CD4-positive, alpha-beta T cell treated with Interleukin-6 at 100 ng/mL for 8 hours (primary cell): ENCODE data around the gene SIX3.

Source experiments
- DNase-seq: peaks from one replicate; pipeline ENCODE4 v3.0.0-alpha.2; 2020; ENCODE audit warnings: mixed read lengths, low spot score

The SIX3 gene

DNA sequence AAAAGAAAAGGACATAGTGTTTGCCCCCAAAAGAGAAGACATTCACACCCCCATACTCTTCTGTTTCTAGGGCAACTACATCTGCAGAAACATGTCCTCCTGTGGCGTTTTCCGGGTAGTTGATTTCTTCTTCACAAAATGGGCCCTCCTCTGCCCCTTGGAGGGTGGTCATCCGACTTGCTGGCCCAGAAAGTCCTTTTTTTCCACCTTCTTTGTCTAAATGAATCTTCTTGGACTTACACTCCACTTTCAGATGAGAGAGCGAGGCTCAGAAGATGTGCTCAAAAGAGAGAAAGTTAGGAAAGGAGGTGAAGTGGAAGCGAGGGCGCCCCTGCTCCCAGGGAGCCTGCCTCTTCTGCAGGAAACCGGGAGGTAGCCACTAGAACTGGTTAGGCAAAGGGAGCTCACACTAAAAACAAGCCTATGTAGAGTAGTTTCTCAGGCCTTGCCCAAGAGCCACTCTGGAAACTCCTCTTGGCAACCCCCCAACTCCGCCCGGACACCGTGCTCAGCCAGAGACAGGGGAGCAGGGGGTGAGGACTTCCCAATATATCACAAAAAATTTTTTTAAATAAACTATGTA lies 10.2 kb upstream of the SIX3 start:
- DNase-seq, result no peak

DNA sequence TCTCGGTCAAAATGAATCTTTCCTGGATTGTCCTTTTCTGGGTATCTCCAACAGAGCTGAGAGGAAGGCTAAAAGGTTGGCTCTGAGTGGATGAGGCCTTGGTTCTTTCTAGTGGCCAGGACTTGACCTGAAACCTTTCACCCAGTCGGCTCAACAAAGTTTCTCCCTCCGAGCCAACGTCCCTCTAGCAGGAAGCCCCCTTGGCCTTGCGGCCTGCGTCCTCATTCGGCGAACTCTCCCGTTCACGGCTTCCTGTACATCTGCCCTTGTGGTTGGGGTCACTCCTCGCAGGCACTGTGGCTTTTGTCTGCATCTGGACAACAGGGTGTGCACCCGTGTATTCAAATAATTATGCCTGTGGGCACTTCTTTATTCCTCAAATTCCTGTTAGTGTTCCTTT lies 9.4 kb upstream of the SIX3 start:
- DNase-seq, result no peak

DNA sequence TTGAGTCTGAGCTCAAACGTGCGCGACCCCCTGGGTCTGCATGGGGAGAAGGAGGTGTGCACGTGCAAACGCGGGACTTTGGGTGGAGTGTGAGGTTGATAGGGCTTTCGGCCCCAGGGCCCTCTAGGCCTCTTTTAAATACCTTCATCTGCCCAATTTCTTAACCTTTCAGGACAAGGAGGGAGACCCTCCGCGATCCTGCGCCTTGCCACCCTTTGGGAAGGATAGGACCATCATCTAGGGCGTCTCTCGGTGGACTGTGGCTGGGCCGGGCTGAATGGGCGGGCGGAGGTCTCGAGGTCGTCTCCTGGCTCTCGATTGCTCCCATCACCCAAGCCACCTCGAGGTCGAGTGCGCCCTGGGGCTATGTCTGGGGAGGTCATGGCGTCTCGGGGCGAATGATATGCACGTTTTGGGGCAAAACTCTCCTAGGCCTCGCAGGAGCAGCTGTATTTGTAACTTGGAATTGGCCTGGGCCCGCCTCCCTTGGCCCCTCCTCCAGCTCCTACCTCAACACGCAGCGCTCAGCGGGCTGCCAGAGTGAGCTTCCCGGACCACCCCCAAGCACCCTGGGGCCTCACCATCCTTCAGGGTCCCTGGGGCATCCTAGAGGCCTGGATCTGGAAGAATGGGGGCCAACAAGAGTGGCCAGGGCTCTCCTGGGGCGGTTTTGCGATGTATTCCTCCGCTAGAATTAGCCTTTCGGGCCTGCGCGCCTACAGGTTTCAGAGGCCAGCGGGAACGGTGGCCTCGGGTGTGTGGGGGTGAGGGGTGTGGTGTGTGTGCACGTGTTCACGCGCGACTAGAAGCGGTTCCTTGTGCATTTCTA lies 8.7 kb upstream of the SIX3 start:
- DNase-seq, result no peak

DNA sequence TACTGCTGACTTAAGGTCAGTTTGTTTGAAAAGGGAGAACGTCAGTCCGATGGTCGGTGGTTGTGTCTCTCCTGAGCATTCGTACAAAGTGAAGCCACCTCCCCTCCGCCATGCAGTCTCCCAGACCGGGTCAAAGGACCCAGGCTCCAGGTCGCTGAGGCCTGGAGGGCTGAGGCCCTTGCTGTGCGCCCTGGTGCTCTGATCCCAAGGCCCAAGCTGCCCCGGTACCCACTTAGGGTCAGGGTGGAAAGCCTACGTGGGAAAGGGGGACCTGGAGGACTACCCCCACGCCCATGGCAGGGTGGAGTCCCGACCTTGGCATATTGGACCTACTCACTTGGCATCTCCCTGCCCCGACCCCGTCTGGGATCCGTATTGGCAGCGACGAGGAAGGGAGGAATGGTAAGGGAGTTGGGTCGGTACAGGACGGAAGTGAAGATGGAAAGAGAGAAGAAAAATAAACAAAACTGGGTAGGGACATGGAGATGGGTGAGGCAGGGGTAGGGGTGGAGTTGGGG lies 8.0 kb upstream of the SIX3 start:
- no peak for DNase-seq

GRCh38 chr2:44934038-44934982 lies 7.2 kb upstream of the SIX3 start:
- DNase-seq, result no peak

- no peak for DNase-seq
These were observed 6.3 kb upstream of the SIX3 start for GRCh38 chr2:44934983-44935728.

- DNase-seq, result no peak
These were observed 5.8 kb upstream of the SIX3 start for GRCh38 chr2:44935729-44936098.

DNA sequence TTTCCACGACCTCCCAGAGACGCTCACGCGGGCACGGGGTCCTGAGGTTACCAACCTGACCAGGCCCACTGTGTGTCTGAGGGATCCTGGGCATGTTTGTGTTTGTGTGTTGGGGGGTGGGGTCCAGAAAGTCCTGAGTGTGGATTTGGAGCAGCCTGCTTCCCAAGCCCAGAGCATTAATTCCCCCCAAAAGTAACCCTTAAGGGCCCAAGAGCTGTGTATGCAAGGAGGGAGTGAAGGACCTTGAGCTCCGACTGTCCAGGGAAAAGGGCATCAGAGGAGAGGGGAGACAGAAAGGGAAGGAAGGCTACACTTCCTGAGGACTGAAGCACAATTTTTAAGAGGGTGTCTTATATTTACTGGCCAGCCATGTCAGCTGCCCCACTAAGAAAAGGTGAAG lies 5.2 kb upstream of the SIX3 start:
- no peak for DNase-seq

GRCh38 chr2:44936715-44937687 lies 4.5 kb upstream of the SIX3 start:
- DNase-seq, result no peak

GRCh38 chr2:44937688-44938240 lies 3.7 kb upstream of the SIX3 start:
- no peak for DNase-seq

- no peak for DNase-seq
These were observed 3.0 kb upstream of the SIX3 start for GRCh38 chr2:44938287-44939105.

DNA sequence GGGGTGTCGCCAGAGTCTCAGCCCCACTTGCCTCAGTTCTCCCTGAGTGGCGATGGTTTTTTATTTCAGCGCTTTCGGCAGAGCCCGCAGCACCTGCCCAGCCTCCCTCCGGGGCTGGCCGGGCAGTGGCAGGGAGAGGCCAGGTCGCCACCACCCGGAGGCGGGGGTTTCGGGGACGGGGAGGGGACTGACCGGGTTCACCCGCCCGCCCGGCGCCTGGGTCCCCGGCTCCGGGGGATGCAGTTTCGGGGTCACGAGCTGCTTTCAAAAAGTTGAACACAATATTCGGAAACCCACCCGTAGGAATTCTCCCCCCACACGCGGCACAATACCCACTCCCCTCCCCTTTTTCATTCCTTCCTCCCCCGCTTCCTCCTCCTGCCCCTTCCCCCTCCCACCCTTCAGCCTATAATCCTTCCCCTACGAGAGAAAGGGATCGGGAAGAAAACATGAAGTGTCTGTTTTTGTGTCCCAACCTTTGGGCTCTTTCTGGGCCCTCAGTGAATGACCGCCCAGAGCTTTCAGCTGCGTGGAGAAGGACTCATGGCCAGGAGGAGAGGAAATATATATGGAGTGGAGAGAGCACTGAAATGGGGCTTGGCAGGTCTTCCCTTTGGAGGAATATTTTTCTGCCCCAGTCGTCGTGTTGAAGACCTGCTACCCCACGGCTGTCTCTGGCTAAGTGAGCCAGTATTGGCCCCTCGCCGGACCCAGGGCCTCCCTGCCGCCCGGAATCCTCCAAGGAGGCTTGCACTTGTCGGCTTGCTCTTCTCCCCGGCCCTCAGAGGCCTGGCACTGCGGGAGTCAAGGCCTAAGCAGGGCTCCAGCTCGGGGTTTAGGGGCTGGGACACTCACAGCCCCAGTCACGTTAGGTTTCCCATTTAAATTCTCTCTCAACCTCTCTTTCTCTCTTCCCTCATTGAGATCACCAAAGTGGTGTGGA lies 2.1 kb upstream of the SIX3 start:
- no peak for DNase-seq

DNA sequence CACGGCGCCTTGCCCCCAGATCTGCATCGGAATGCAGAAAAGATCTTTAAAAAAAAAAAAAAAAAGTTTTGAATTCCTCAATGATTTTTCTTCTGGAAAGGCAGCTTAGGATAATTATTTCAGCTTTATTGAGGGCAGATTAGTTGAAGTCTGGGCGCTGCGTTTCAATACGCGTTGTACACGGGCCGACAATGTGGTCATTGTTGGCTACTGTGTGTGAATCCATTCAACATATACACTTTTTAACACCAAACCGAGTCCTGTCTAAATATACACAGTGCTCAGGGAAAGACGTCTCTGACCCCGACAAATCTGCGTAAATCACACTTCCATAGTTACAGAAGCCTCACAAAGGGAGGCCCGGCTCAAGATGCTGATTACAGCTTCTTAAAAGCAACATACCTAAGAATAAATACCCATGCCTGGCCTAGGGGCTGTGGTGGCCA lies 1.4 kb upstream of the SIX3 start:
- no peak for DNase-seq

GRCh38 chr2:44940732-44941464 lies 604 bp upstream of the SIX3 start:
- no peak for DNase-seq

- DNase-seq, result no peak
These were observed 965 bp downstream of the SIX3 start for GRCh38 chr2:44942304-44943030.

- no peak for DNase-seq
These were observed 1.7 kb downstream of the SIX3 start for GRCh38 chr2:44943031-44943692.
